ENCODE data around the gene VCL.

DNA sequence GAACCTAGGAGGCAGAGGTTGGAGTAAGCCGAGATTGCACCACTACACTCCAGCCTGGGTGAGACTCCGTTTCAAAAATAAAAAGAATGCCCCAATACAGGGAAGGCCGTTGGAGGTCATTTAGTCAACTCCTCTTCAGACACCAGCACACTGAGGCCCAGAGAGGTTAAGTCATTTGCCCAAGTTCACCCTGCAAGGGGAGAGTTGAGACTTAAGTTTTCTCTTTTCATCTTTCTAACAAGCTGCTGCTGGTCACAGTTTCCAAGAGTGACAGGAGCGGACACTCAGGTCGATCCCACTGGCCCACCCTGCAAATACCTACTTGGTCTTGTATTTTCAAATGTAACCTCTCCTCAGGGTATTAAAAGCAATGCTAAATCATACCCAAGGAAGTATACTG lies 30.4 kb upstream of the VCL start:
- TF ChIP-seq EP300 (conservative IDR thresholded peaks at IDR 0.05; ENCODE audit: poor library complexity, severe bottlenecking), result no peak
- TF ChIP-seq, protein P1, sequence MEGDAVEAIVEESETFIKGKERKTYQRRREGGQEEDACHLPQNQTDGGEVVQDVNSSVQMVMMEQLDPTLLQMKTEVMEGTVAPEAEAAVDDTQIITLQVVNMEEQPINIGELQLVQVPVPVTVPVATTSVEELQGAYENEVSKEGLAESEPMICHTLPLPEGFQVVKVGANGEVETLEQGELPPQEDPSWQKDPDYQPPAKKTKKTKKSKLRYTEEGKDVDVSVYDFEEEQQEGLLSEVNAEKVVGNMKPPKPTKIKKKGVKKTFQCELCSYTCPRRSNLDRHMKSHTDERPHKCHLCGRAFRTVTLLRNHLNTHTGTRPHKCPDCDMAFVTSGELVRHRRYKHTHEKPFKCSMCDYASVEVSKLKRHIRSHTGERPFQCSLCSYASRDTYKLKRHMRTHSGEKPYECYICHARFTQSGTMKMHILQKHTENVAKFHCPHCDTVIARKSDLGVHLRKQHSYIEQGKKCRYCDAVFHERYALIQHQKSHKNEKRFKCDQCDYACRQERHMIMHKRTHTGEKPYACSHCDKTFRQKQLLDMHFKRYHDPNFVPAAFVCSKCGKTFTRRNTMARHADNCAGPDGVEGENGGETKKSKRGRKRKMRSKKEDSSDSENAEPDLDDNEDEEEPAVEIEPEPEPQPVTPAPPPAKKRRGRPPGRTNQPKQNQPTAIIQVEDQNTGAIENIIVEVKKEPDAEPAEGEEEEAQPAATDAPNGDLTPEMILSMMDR (IDR thresholded peaks at IDR 0.05; ENCODE audit: poor library complexity, severe bottlenecking), result no peak
- no peak for TF ChIP-seq EZH2 (IDR thresholded peaks at IDR 0.05; ENCODE audit: borderline replicate concordance, insufficient read depth, low read length, poor library complexity, severe bottlenecking)
- TF ChIP-seq POLR2AphosphoS5 (IDR thresholded peaks at IDR 0.05), result no peak
